H1 (cell line): ENCODE results near the gene SLC37A1. TPM values are rescaled to one million over a fixed set of nuclear protein-coding genes. Genes with fewer than 3 reads are reported as not detected.

Experiments used
- TCF12 ChIP-seq: IDR thresholded peaks from 2 replicates; pipeline ENCODE4 v1.6.1; 2011; ENCODE audit warnings: low read depth, mild to moderate bottlenecking, low read length
- polyA plus RNA-seq, 7 experiments: library from polyadenylated mRNA; depleted of rRNA in 3 of 7; stranded (reverse) in 5 of 7; unstranded in 2 of 7; fragments of >200 nt in 5 of 7; fragments of 200-250 nt in 2 of 7; gene quantifications; 1 replicate in 5 of 7; 2 replicates in 1 of 7; 4 replicates in 1 of 7; pipeline versions ENCODE4 v1.2.1 to v1.2.3, GENCODE V29; 2011 to 2013; ENCODE audit warnings: missing spikeins in 2 of 7, mixed read lengths in 2 of 7
- total RNA-seq: library from RNA; stranded (reverse); fragmentation: NEBNext Ultra II Directional; extraction: Animal tissue kit (Norgen Biotek cat#: 25700); gene quantifications from 2 replicates; pipeline ENCODE4 v1.2.1, GENCODE V29; 2021

The SLC37A1 gene
- total and polyA plus RNA-seq, 2 of the 8 experiments (the other 6 are each of a cell fraction or from before 2014, with no cell fraction given), result 15.6 to 30.9 TPM

GRCh38 chr21:42532466-42533181, 19.0 kb downstream of the SLC37A1 start (continued):
- no peak for TF ChIP-seq TCF12
